ENCODE results near the gene ZBTB34. TPM values are rescaled to one million over a fixed set of nuclear protein-coding genes. Genes with fewer than 3 reads are reported as not detected.
"Not testable (repeated sequence)": the region's sequence is repeated elsewhere in the genome, so short reads cannot be mapped to it uniquely, and the experiment has no call there.

Gene ZBTB34
- 4.9 TPM for polyA plus RNA-seq (2012; ENCODE audit: insufficient read depth, insufficient read length)

GRCh38 chr9:126860077-126860756, at the start of gene ZBTB34:
Gene ZBTB34, plus strand, starts transcription at chr9:126860639. Its CDS starts 18,761 bp downstream, at chr9:126879400.
- H3K4me3 ChIP-seq (ENCODE audit: low read length), result peak within 1 kb of the TSS; percentile 72
- peak; percentile 23 for DNase-seq (ENCODE audit: low read depth, low spot score)

GRCh38 chr9:126813072-126813471, 47.4 kb upstream of the ZBTB34 start:
- H3K4me3 ChIP-seq (ENCODE audit: low read length), result no peak overlapping the region
- DNase-seq (ENCODE audit: low read depth, low spot score), result no peak

GRCh38 chr9:126814091-126814490, 46.3 kb upstream of the ZBTB34 start:
- H3K4me3 ChIP-seq (ENCODE audit: low read length), result no peak overlapping the region
- no peak for DNase-seq (ENCODE audit: low read depth, low spot score)

GRCh38 chr9:126817615-126818014, 42.8 kb upstream of the ZBTB34 start:
- DNase-seq (ENCODE audit: low read depth, low spot score); H3K4me3 ChIP-seq (ENCODE audit: low read length): not testable (repeated sequence)

GRCh38 chr9:126818482-126818881, 42.0 kb upstream of the ZBTB34 start:
- H3K4me3 ChIP-seq (ENCODE audit: low read length), result no peak overlapping the region
- DNase-seq (ENCODE audit: low read depth, low spot score), result no peak

- no peak overlapping the region for H3K4me3 ChIP-seq (ENCODE audit: low read length)
- DNase-seq (ENCODE audit: low read depth, low spot score), result no peak
These were observed 41.0 kb upstream of the ZBTB34 start for GRCh38 chr9:126819482-126819881.

- no peak overlapping the region for H3K4me3 ChIP-seq (ENCODE audit: low read length)
- no peak for DNase-seq (ENCODE audit: low read depth, low spot score)
These were observed 38.2 kb upstream of the ZBTB34 start for GRCh38 chr9:126822278-126822677.

- H3K4me3 ChIP-seq (ENCODE audit: low read length), result no peak overlapping the region
- no peak for DNase-seq (ENCODE audit: low read depth, low spot score)
These were observed 37.6 kb upstream of the ZBTB34 start for GRCh38 chr9:126822873-126823272.

GRCh38 chr9:126824052-126824451, 36.4 kb upstream of the ZBTB34 start:
- not testable (repeated sequence) for H3K4me3 ChIP-seq (ENCODE audit: low read length); DNase-seq (ENCODE audit: low read depth, low spot score)

GRCh38 chr9:126827227-126827626, 33.2 kb upstream of the ZBTB34 start:
- no peak for DNase-seq (ENCODE audit: low read depth, low spot score)
- no peak overlapping the region for H3K4me3 ChIP-seq (ENCODE audit: low read length)

GRCh38 chr9:126829035-126829434, 31.4 kb upstream of the ZBTB34 start:
- DNase-seq (ENCODE audit: low read depth, low spot score), result no peak
- no peak overlapping the region for H3K4me3 ChIP-seq (ENCODE audit: low read length)

GRCh38 chr9:126830827-126831226, 29.6 kb upstream of the ZBTB34 start:
- DNase-seq (ENCODE audit: low read depth, low spot score), result peak; percentile 18
- H3K4me3 ChIP-seq (ENCODE audit: low read length), result no peak overlapping the region

- H3K4me3 ChIP-seq (ENCODE audit: low read length), result no peak overlapping the region
- DNase-seq (ENCODE audit: low read depth, low spot score), result no peak
These were observed 28.0 kb upstream of the ZBTB34 start for GRCh38 chr9:126832440-126832839.

- DNase-seq (ENCODE audit: low read depth, low spot score), result no peak
These were observed 27.4 kb upstream of the ZBTB34 start for GRCh38 chr9:126833020-126833419.

GRCh38 chr9:126833710-126834345, 26.6 kb upstream of the ZBTB34 start:
- DNase-seq (ENCODE audit: low read depth, low spot score), result no peak
- H3K4me3 ChIP-seq (ENCODE audit: low read length), result no peak overlapping the region

More at GRCh38 chr9:126833020-126833419, 27.4 kb upstream of the ZBTB34 start:
- no peak overlapping the region for H3K4me3 ChIP-seq (ENCODE audit: low read length)

- no peak overlapping the region for H3K4me3 ChIP-seq (ENCODE audit: low read length)
- DNase-seq (ENCODE audit: low read depth, low spot score), result peak; percentile 23
These were observed 25.8 kb upstream of the ZBTB34 start for GRCh38 chr9:126834672-126835071.

- H3K4me3 ChIP-seq (ENCODE audit: low read length), result no peak overlapping the region
- no peak for DNase-seq (ENCODE audit: low read depth, low spot score)
These were observed 24.2 kb upstream of the ZBTB34 start for GRCh38 chr9:126836216-126836615.

- no peak overlapping the region for H3K4me3 ChIP-seq (ENCODE audit: low read length)
- DNase-seq (ENCODE audit: low read depth, low spot score), result no peak
These were observed 22.2 kb upstream of the ZBTB34 start for GRCh38 chr9:126838055-126838811.

GRCh38 chr9:126838895-126839294, 21.5 kb upstream of the ZBTB34 start:
- no peak overlapping the region for H3K4me3 ChIP-seq (ENCODE audit: low read length)
- DNase-seq (ENCODE audit: low read depth, low spot score), result no peak

GRCh38 chr9:126839301-126839700, 21.1 kb upstream of the ZBTB34 start:
- DNase-seq (ENCODE audit: low read depth, low spot score), result no peak
- no peak overlapping the region for H3K4me3 ChIP-seq (ENCODE audit: low read length)

Data from Jurkat, Clone E6-1 (cell line).